Body of pancreas (tissue), 4 donors: ENCODE results near the gene DTL.

ENCODE experiments used
- CTCF ChIP-seq, 7 experiments: fragments of 450-650 bp in 4 of 7; fragments of 200-600 bp in 3 of 7; sonication (generic) in 3 of 7; IDR thresholded peaks; one replicate each; pipeline ENCODE4 v1.5.1; 2016 to 2019; ENCODE audit warnings: antibody characterized with exemption in 7 of 7
- POLR2A ChIP-seq, 3 donors: fragments of 450-650 bp; IDR thresholded peaks; one replicate each; pipeline ENCODE4 v1.6.1; 2016; ENCODE audit warnings: antibody characterized with exemption in 3 of 3, mild to moderate bottlenecking in 2 of 3

DNA sequence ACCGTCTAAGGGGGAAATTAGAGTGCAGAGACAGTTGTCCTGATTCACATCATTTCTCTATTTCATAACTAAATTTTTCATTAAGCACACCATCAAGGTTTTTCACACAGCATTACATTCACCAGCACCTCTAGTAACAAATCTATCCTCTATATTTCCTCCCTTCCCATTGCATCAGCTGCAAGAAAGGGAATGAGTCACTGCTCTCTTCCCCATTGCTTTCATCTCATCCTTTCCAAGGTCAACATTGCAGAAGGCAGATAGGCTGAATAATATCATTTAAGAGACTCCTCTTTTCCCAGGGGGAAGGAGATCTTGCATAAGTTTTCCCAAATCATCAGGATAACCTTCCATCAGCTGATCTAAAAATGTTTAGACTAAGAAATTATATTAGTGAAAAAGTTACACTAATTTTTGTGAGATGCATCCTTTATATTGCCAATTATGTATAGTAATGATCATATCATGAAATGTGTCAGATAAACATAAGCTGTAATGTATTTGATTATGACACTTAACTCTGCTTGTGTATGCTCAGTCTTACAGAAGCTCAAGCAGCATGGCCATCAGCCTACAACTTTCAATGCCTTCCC lies 4.5 kb upstream of the DTL start:
- TF ChIP-seq CTCF (IDR thresholded peaks at IDR 0.05) (no peak), POLR2A (IDR thresholded peaks at IDR 0.05) (no peak)
